ENCODE results near the gene TMEM273. TPM values are rescaled to one million over a fixed set of nuclear protein-coding genes. Genes with fewer than 3 reads are reported as not detected.

Gene TMEM273
- total RNA-seq, 2 donors from 2014 or later: 1.1 to 13.0 TPM

GRCh38 chr10:49170632-49171325 is 17.4 kb downstream of the TMEM273 start:
- WGBS: 83% methylated on average over 5 of the region's 6 CpGs
- no peak for DNase-seq (ENCODE audit: low spot score)
- H3K27ac ChIP-seq: no peak overlapping the region
- intact Hi-C loops (cut with DNase I): no loop called here
- no peaks in the 10 kb centered on the region for H3K9me3 ChIP-seq
- no peaks in the 10 kb centered on the region for H3K36me3 ChIP-seq
- H3K27me3 ChIP-seq (replicated peaks; ENCODE audit: insufficient read depth): no peaks in the 10 kb centered on the region
- no peak for TF ChIP-seq POLR2A (IDR thresholded peaks at IDR 0.05)
- TF ChIP-seq POLR2AphosphoS5 (IDR thresholded peaks at IDR 0.05): no peak
- no peak for TF ChIP-seq CTCF (IDR thresholded peaks at IDR 0.05)
- H3K4me3 ChIP-seq: no peak overlapping the region
- H3K4me1 ChIP-seq (replicated peaks): no peaks in the 10 kb centered on the region

- no peaks in the 10 kb centered on the region for H3K4me1 ChIP-seq (replicated peaks)
- intact Hi-C loops (cut with DNase I): loop anchor here (10.0 kb wide), 1 partner anchor 505 kb away; no protein-coding TSS in a partner anchor
- no peaks in the 10 kb centered on the region for H3K9me3 ChIP-seq
- no peak overlapping the region for H3K4me3 ChIP-seq
- no peak overlapping the region for H3K27ac ChIP-seq
- H3K27me3 ChIP-seq (replicated peaks; ENCODE audit: insufficient read depth): no peaks in the 10 kb centered on the region
- no peak for TF ChIP-seq POLR2AphosphoS5 (IDR thresholded peaks at IDR 0.05)
- TF ChIP-seq POLR2A (IDR thresholded peaks at IDR 0.05): no peak
- no peak for TF ChIP-seq CTCF (IDR thresholded peaks at IDR 0.05)
- no peak for DNase-seq (ENCODE audit: low spot score)
- 73% methylated on average over 4 of the region's 4 CpGs for WGBS
- H3K36me3 ChIP-seq: no peaks in the 10 kb centered on the region
These were observed 18.4 kb downstream of the TMEM273 start for GRCh38 chr10:49169776-49170175.

- TF ChIP-seq CTCF (IDR thresholded peaks at IDR 0.05) (no peak), POLR2AphosphoS5 (IDR thresholded peaks at IDR 0.05) (no peak), POLR2A (IDR thresholded peaks at IDR 0.05) (no peak)
- H3K4me1 ChIP-seq (replicated peaks): no peaks in the 10 kb centered on the region
- H3K9me3 ChIP-seq: no peaks in the 10 kb centered on the region
- H3K4me3 ChIP-seq: no peak overlapping the region
- no peak for DNase-seq (ENCODE audit: low spot score)
- no peaks in the 10 kb centered on the region for H3K36me3 ChIP-seq
- intact Hi-C loops (cut with DNase I): loop anchor here (10.0 kb wide), 1 partner anchor 504 kb away; no protein-coding TSS in a partner anchor
- WGBS: 86% methylated on average over 6 of the region's 6 CpGs
- no peaks in the 10 kb centered on the region for H3K27me3 ChIP-seq (replicated peaks; ENCODE audit: insufficient read depth)
- no peak overlapping the region for H3K27ac ChIP-seq
These were observed 19.2 kb downstream of the TMEM273 start for GRCh38 chr10:49168831-49169500.

- no peaks in the 10 kb centered on the region for H3K36me3 ChIP-seq
- no peak for DNase-seq (ENCODE audit: low spot score)
- H3K27ac ChIP-seq: no peak overlapping the region
- H3K4me1 ChIP-seq (replicated peaks): no peaks in the 10 kb centered on the region
- TF ChIP-seq CTCF (IDR thresholded peaks at IDR 0.05) (no peak), POLR2AphosphoS5 (IDR thresholded peaks at IDR 0.05) (no peak), POLR2A (IDR thresholded peaks at IDR 0.05) (no peak)
- H3K9me3 ChIP-seq: no peaks in the 10 kb centered on the region
- intact Hi-C loops (cut with DNase I): loop anchor here (10.0 kb wide), 1 partner anchor 503 kb away; no protein-coding TSS in a partner anchor
- H3K27me3 ChIP-seq (replicated peaks; ENCODE audit: insufficient read depth): no peaks in the 10 kb centered on the region
- H3K4me3 ChIP-seq: no peak overlapping the region
- WGBS: 86% methylated on average over 4 of the region's 4 CpGs
These were observed 20.0 kb downstream of the TMEM273 start for GRCh38 chr10:49168171-49168540.
